NCI-H1436 treated with DMSO at 0.1 percent for 48 hours (cell line): ENCODE data around the gene FBP1.

ENCODE experiments used
- DNase-seq: peaks from one replicate; lab custom pipeline; 2025; lab: John Stamatoyannopoulos, UW

FBP1 gene

DNA sequence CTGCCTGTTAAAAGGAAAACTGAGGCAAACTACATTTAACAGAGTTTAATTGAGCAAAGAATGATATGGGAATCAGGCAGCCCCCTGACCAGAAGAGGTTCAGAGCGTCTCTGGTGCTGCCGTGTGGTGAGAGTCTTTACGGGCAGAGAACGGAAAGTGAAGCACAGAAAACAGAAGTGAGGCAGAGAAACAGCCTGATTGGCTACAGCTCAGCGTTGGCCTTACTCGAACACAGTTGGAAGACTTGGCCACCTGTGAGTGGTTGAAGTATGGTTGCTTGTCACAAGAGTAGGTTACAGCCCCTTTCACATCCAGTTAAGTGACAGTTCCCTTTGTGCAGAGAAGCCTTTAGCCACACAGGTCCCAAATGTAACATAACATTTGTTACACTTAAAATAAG lies 16.9 kb upstream of the FBP1 start:
- no peak for DNase-seq

DNA sequence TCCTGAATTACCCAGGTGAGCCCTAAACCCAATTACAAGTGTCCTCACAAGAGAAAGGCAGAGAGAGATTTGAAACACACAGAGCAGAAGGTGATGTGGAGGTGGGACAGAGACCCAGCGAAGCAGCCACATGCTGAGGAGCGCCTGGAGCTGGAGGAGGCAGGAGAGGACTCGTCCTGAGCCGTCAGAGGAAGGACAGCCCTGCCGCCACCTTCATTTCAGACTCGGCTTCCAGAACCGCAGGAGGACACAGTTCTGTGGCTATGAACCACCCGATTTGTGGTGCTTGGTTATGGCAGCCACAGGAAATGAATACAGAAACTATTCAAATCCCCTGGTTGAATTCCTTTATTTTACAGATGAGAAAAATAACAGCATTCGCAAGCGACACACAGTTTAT lies 16.4 kb upstream of the FBP1 start:
- DNase-seq, result no peak

DNA sequence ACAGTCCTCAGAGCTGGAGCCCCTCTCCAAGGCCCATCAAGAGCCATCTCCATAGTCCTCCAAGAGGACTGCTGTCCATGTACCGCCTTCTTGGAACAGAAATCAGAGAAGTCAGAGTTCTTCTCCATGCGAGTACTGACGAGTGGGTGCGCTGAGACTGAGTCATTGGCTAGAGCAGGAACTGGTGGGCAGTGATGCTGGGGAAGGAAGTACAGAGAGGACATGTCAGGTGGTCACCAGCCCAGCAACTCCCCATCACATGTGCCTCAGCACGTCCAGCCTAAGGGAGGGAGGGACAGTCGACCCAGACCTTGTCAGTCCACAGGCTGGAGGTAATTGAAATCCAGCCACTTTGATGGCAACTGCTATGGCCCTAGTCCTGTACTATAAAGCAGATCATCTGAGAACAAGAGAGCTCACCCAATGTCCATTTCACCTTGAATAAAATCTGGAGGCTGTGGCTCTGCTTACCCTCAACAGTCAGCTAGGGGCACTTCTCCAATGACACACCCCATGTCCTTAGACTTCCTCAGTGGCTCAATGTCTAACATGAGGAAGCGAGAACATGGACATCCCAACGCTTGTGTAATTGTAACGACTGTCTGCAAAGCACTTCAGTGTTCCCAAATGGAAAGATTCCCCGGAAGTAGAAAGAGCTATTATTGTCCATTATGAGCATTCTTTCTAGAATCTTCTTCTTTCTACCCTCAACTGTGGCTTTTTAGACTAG lies 15.0 kb upstream of the FBP1 start:
- no peak for DNase-seq

DNA sequence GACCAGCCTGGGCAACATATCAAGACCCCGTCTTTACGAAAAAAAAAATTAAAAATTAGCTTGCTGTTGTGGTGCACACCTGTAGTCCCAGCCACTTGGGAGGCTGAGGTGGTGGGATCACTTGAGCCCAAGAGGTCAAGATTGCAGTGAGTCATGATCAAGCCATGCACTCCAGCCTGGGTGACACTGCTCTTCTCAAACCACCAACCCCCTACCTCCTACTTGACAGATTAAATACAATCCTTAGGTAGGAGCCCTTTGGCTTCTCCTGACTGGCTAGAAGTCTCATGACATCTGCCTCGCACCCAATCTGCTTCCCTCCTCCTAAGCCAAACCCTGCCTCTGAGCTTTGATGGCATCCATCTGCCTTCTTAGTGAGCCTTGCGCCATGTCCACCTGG lies 11.6 kb upstream of the FBP1 start:
- no peak for DNase-seq

DNA sequence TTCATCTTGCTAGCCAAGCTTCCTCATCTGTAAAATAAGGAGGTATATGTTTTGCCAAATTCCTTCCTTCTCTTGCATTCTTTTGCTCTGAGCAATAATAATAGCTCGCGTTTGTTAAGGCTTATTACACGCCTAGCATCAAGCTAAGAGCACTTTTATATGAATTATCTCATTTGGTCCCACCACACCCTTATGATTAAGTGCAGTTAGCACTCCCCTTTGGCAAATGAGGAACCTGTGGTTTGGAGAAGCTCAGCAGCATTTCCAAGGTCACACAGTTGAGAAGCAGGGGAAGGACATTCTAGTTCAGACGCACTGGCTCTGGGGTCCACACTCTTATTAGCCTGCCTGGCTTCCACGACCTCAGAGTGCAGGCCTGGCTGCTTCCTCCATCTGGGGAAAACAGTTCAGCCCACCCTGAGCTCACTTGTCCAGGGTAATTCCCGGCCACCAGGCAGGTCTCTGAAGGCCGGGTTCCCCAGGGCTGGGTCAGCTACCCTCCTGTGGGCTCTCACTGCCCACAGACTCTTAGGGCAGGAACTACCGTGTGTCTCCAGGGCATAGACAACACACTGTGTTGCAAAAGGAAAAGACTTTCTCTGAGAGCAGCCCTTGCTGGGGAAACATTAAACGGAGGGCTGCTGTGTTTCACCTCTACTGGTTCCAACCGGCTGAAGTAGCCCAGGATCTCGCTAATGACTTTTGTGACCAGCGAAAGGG lies 9.9 kb upstream of the FBP1 start:
- DNase-seq, result no peak

DNA sequence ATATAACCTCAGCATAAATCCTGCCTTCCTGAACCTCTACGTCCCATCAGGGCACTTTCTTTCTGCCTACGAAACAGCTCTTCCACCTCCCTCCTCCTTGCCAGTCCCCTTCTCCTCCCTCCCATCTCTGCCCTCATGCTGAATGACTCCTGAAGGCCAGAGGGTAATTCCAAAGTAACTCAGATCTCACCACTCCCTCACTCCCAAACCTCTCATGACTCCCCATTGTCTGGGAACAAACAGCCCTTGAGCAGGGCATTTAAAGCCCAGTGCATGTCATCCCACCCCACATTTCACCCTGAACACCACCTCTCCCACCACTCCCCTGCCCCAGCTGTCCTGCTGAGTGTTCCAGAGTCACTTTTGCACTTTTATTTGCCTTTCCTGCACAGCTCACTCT lies 8.9 kb upstream of the FBP1 start:
- no peak for DNase-seq

DNA sequence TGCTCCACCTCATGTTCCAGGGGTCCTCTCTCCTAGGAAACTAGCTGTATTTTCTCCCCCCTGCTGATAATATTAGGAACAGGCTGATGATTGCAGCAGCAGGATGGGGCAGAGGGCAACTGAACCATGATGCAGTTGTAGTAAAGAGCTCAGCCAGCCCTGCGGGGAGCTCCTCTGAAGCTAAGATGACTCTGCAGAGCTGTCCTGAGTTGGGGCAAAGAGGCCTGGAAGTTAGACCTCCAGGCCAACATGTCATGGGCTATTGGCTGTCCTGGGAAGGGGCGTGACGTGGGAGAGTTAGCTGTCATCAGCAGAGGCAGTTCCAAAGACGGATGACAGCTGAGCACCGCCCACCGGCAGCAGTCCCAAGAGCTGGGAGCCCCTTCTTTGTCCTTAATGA lies 6.6 kb upstream of the FBP1 start:
- DNase-seq, result no peak

DNA sequence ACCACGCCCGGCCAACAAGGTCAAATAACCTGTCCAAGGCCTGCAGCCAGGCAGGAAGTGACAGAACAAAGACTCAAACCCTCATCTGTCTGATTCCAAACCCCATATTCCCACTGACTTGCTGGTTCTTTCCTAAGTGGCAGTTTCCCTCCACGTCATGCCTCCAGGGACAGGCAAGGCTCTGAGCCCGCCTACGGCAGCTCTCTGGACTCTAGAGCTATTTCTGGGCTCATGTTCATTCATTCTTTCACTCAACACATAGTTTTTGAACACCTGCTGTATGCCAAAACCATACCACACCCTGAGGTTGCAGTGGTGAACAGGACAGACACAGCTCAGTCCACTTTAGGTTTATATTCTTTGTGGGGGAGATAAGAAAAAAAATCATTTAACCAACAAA lies 5.2 kb upstream of the FBP1 start:
- no peak for DNase-seq

DNA sequence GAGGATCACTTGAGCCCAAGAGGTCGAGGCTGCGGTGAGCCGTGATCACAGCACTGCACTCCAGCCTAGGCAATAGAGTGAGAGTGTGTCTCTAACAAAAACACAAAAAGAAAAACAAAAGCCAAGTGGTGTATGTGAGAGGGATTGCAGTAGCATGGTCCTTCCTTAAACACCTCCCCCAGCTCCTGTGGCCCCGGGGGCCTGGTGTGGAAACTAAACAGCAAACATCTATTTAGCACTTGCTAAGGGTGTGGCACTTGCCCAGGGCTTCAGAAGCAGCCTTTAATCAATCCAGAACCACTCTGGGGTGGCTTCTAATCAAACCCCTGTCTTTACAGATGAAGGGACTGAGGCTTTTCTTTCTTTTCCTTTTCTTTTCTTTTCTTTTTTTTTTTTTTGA lies 4.4 kb upstream of the FBP1 start:
- DNase-seq, result no peak

DNA sequence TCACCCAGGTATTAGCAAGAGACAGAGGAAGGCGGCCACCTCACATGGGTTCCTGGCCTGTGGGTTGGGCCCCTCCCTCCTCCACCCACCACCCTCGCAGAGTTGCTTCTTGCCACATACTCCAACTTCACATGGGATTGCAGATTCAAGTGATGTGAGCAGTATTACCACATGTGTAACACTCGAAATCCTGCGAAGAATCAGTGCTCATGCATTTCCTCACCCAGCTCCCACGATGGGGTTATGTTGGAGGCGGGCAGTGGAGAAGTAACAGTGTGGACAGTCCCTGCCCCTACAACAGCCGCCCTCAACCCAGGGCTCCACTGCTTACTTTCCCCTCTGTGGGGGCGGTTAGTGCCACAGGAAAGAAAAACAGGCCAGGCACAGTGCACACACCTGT lies 3.9 kb upstream of the FBP1 start:
- DNase-seq, result no peak

DNA sequence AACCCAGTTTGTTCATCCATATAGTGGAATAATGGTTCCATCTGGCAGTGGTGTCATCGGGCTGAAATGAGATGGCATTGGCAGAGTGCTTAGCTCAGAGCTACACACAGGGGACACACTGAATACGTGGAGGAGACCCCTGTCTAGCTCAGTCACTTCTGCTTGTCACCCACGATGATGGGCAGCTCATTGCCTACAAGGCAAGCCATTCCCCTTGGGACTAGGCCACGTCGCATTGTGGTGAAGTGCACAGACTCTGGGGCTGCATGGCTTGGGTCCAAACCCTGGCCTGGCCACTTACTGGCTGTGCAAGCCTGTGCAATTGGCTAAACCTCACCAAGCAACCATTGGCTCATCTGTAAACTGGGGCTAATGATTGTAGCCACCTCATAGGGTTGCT lies 3.2 kb upstream of the FBP1 start:
- DNase-seq, result no peak

DNA sequence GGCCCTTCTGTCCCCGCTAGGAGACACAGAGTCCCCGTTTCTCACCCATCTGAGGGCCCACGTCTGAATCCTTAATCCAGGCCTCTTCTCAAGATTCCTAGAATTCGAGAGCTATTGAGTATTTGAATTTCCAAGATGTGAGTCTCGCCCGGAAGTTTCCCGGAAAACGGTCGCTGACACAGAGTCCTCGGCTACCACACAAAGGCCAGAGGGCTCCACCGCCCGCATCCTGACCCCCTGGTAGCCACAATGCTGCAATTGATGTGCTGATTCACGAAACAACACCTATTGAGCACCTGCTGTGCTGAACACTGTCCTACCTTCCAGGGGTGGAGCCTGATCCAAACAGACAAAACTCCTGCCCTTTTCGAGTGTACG lies 670 bp upstream of the FBP1 start:
- DNase-seq, result no peak

DNA sequence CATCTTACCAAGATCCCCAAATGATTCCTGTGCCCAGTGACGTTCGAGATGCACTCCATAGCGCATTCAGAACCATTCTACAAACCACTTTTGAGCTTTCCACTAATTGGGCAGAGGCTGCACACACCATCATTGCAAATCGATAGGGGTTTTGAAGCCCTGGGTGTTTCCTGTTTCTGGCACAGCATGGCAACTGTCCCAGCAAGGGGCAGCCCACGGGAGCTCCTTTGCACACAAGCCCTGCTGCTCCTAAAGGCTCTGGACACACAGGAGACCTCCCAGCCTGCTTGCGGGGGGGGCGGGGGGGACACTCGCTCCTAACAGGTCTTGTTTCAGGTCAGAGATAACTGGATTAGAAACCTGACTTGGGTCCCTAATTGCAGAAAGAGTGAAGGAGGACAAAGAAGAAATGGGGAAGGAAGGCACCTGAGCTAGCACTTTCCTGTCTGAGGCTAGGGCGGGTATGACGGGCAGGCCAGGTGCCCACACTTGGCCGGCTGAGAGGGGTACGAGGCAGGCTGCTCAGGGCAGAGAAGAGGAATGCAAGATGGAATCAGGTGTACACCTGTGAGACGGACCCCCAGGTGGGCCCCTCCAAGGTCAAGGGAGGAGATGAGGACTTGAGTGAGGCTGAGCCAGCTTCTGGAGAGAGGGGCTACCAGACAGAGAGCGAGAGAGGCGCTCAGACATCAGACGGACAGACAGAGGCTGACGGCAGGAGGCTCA lies 820 bp downstream of the FBP1 start:
- no peak for DNase-seq

DNA sequence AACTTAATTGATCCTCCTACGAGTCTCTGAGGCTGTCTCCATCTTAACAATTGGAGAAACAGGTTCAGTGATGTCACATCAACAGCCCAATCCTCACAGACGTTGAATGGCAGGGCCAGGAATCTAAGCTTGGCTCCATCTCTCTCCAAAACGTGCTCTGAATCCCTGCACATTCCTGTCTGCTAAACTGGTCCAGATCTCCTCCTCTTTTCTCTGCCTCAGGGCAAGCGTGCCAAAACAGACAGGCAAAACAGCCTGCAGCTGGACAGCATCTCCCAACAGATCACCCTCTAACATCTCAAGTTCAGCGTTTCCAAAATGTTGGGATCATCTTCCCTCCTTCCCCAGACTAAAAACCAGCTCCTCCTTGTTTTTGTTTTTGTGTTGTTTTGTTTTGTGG lies 6.6 kb downstream of the FBP1 start:
- no peak for DNase-seq

DNA sequence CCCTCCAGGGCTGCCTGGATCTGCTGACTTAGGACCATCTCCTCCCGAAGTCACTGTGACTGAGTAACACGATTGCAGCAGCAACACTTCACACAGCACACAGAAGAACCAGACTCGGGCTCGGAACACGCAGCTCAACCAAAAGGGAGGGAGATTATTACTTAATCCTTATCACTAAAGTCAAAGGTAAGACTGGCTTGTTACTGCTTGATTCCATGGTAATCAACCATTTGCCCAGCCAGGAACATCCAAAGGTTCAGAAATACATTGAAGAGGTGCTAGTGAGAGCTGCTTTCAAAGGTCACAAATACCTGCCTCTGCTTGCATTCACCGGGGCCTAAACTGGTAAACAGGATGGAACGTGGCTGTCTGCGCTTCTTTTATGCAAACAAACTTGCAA lies 7.7 kb downstream of the FBP1 start:
- no peak for DNase-seq

DNA sequence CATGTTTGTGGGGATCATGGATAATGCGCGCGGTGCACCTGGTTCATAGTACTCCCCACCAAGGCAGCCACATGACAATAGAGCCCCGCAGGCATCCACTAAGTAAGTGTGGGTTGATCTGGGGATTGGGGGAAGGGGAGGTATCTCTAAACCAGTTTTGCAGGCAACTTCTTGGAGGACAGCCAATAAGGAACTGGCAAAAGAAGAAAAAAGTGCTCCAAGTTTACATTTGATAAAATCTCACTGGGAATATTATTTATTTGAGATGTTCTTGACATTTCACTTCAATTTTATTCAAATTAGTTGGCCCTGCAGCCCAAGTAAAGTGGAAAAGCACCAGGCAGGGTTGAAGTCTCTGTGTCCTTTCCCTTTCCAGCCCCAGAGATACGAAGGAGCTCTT lies 8.5 kb downstream of the FBP1 start:
- no peak for DNase-seq

DNA sequence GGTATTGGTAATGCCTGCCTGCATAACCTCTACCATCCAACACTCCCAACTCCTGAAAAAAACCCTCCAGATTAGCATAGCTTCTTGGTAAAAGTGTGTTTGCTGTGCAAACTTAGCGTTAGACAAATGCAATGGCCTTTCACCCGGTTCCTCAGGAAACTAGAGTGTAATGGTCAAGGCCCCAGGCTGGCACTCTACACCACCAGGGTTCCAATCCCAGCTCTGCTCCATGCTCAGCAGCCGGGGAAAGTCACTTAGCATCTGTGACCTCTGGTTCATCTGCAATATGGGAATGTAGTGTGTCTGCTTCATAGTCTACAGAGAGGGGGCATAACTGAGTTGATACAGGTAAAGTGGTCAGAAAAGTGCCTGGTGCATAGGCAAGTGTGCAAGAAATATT lies 9.0 kb downstream of the FBP1 start:
- DNase-seq, result no peak

DNA sequence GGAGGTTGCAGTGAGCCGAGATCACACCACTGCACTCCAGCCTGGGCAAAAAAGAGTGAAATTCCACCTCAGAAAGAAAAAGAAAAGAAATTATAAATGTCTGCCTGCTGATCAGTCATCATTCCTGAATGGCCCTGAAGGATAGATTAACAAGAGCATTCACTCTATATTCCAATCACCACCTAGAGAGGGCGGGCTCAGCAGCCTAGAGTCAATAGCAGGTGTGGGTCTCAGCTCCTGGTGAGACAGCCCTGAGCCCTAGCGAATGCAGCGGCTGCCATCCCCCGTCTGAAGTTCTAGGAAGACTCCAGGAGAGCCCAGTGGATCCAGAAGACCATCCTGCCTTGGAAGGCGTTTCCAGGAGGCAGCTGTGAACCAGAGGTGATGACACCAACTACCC lies 12.0 kb downstream of the FBP1 start:
- DNase-seq, result no peak

DNA sequence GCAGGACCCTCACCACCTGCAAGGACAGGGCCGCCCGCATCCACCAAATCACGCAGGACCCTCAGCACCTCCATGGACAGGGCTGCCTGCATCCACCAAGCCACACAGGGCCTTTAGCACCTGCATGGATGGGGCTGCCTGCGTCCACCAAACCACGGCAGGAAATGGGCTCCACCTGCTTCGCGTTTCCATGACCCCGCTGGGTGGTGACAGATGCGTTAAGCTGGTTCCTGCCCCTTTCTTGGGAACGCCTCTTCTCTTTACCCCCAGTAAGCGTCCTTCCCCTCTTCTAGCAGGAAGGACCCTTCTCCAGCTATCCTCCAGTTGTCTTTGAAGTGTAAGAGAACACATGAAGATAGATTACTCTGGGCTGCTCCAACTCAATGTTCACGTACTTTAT lies 13.5 kb downstream of the FBP1 start:
- DNase-seq, result no peak

DNA sequence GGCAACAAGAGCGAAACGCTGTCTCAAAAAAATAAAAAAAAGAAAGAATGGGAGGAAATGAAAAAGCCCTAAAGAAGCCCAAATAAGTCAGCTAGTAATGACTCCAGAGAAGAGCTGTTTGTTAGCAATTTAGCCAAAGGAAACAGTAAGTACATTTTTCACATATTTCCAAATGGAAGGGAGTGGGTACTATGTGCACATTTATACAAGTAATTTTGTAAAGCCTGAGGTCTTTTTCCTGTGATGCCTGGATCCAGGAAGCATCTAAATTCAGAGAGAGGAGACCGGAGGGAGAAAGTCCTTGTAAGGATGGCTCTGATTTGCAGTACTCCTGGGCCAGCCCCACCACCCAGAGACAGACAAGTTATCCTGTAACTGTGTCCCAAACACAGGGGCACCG lies 14.7 kb downstream of the FBP1 start:
- no peak for DNase-seq

DNA sequence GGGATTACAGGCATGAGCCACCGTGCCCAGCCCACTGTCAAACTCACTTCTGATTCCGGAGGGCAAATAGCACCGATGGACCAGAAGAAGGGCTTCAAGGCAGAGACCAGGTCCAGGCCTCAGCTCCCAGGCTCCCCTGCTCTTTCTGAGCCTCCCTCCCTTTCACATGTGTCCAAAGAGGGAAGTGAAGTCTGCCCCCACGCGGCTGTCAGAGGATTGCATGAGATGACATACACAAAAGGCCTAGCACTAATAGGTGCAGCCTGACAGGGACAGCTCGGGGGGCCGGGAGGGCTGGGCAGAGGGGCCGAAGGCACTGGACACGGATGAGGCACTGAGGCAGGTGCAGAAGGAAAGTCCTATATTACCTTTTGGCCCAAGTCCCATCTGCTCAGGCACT lies 16.1 kb downstream of the FBP1 start:
- no peak for DNase-seq

DNA sequence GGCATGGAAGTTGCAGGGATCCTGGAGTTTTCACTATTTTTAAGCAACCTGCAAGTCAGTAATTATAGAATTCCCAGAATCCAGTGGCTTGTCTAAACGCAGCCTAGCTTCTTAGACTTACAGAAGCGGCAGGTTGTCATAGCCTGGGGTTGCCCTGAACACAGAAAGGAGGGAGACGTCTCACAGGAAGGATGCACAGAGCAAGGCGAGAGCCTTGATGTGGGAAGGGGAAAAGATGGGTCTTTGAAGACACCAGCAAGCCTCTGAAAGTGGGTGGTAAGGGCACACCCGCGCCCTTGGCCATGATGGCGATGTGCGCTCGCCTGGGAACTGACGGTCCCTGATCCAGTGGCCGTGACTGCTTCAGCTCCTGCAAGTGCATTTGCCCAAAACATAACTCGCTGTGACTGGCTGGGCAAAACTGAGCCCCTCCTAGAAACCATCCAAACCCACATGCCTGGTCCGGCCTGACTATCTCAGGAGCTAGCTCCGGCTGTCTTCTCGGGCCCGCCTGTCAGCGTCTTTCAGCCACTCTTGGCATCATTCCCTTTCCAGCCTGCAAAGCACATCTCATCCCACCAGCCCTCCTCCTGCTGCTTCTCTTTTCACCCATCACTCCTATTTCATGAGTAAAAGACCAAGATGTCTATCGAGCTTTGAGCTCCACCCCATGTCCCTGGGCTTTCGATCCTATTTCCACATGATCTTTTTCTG lies 17.1 kb downstream of the FBP1 start:
- no peak for DNase-seq

DNA sequence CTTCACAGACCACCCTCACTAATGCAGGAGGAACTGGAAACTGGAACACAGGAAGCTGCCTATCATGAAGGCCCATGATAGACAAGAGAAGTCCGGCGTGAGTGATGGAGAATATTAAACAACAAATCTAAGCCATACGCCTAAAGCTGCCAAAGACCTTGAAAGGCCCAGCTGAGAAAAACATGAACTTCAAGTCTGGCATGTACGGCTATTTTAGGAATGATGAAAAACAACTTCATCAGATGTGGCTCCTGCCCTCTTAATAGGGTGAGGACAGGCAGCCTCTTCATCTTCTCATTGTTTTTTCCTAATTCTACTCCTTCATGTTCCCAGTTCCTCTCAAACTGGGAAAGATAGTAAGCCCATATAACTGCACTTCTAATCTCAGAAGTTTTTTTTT lies 20.3 kb downstream of the FBP1 start:
- no peak for DNase-seq
